Renal cortical epithelial cell (primary cell): ENCODE results near the gene CSMD2. TPM values are rescaled to one million over a fixed set of nuclear protein-coding genes. Genes with fewer than 3 reads are reported as not detected.
A peak's percentile ranks its signal among the peaks of the same experiment; 100 is the strongest.
"Not testable (repeated sequence)": the region's sequence is repeated elsewhere in the genome, so short reads cannot be mapped to it uniquely, and the experiment has no call there.

Experiments used
- DNase-seq: peaks from one replicate; pipeline ENCODE4 v3.0.0-alpha.2; 2011; ENCODE audit warnings: low read depth
- total RNA-seq: library from RNA; depleted of rRNA; stranded (reverse); fragments of >200 nt; gene quantifications from 2 replicates; pipeline ENCODE4 v1.2.3, GENCODE V29; 2014

CSMD2 gene
- total RNA-seq, 1 donor from 2014 or later, result 0.55 TPM

DNA sequence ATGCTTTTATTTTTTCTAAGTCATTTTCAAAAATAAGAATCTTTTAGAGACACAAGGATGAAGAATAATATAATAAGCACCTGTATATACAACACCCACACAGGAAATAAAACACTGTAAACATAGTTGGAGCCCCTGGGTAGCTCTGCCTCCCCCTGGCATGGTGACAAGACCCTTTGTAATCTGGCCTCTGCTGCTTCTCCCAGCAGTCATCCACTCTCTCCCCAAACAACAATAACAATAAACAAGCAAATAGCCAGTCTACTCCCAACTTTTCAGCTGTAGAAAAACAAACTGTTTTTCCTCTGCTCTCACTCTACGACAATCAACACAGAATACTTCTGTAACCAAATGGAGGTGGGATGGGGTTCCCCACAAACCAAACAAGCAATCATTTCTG lies 110.1 kb downstream of the CSMD2 start:
- no peak for DNase-seq

- no peak for DNase-seq
These were observed 111.4 kb downstream of the CSMD2 start for GRCh38 chr1:34053660-34054059.

- DNase-seq, result no peak
These were observed 112.5 kb downstream of the CSMD2 start for GRCh38 chr1:34052565-34052964.

GRCh38 chr1:34050709-34051485 lies 114.1 kb downstream of the CSMD2 start:
- no peak for DNase-seq

DNA sequence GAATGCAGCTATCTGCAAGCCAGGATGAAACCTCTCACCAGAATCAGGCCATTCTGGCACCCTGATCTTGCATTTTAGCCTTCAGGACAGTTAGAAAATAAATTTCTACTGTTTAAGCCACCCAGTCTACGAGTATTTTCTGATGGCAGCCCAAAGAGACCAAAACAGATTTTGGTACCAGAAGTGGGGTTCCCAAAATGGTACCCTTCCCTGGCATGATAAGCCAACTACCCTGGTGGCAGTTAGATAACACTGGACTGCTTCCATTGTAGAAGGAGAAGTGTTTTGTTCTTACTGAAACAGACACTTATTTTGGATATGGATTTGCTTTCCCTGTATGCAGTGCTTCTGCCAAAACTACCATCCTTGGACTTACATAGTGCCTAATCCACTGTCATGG lies 115.0 kb downstream of the CSMD2 start:
- no peak for DNase-seq

DNA sequence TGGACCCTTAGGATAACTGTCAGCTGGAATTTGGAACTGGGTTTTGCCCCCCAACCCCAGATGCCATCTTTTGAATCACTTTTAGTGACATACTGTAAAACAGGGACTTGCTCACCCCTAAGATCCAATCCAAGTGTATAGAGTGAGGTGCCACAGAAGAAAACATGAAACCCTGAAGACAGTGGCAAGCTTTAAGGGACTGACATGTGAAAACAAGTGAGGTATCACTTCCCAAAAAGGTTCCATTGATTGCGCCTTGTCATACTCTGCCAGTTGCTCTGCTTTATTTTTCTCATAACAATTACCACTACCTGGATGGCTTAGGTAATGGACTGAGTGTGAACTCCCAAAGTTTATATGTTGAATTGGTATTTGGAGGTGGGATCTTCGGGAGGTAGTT lies 115.6 kb downstream of the CSMD2 start:
- DNase-seq, result no peak

DNA sequence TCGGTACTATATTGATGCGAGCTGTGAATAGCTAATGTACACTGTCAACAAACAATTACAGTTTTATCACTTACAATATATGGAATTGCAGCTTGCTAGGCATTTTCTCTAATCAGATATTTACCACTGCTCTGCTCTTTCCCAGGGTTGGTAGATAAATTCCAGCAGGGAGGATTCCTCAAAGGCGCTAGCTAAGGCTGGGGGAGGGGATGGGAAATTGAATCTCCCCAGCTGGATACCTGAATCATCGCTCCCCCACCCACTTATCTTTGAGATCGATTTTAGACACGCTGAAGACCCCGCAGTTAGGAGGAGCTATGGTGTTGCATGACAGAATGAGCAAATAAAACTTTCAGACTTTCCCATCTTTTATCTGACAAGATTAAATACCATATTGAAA lies 127.2 kb downstream of the CSMD2 start:
- DNase-seq, result no peak

DNA sequence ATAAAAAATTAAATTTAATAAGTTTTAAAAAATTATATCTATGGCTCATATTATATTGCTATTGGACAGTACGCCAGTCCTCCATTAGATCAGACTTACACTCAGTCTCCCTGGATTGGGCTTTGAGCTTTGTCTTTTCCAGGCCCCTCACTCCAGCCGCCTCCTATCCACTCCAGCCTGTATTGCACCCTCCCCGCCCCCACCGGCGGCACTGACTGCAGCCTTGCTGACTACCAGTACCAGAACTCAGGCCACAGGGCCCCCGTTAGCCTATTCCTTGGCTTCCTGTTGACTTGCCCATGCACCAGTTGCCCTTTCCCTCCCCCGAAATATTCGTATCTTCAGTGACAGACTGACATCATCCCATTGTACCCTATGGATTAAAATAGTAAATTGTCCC lies 127.9 kb downstream of the CSMD2 start:
- no peak for DNase-seq

- DNase-seq, result no peak
These were observed 131.0 kb downstream of the CSMD2 start for GRCh38 chr1:34034036-34034435.

DNA sequence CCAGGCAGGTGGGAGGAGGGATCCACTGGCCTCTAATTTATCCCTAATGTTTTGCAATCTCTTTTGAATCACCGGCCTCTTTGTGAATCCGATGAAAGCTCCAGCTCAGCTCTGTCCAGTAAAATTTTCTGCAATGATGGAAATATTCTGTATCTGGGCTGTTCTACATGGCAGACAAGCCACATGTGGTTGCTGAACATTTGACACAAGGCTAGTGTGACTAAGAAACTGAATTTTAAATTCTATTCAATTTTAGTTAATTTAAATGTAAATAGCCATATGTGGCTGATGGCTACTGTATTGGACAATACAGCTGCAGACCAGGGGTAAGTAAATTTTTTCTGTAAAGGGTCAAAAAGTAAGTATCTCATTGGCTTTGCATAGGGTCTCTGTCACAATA lies 135.1 kb downstream of the CSMD2 start:
- DNase-seq, result no peak

GRCh38 chr1:34029515-34029914 lies 135.5 kb downstream of the CSMD2 start:
- DNase-seq, result no peak

- DNase-seq, result no peak
These were observed 136.5 kb downstream of the CSMD2 start for GRCh38 chr1:34028381-34029055.

GRCh38 chr1:34025675-34026074 lies 139.4 kb downstream of the CSMD2 start:
- DNase-seq, result no peak

GRCh38 chr1:34024485-34024884 lies 140.5 kb downstream of the CSMD2 start:
- DNase-seq, result no peak

DNA sequence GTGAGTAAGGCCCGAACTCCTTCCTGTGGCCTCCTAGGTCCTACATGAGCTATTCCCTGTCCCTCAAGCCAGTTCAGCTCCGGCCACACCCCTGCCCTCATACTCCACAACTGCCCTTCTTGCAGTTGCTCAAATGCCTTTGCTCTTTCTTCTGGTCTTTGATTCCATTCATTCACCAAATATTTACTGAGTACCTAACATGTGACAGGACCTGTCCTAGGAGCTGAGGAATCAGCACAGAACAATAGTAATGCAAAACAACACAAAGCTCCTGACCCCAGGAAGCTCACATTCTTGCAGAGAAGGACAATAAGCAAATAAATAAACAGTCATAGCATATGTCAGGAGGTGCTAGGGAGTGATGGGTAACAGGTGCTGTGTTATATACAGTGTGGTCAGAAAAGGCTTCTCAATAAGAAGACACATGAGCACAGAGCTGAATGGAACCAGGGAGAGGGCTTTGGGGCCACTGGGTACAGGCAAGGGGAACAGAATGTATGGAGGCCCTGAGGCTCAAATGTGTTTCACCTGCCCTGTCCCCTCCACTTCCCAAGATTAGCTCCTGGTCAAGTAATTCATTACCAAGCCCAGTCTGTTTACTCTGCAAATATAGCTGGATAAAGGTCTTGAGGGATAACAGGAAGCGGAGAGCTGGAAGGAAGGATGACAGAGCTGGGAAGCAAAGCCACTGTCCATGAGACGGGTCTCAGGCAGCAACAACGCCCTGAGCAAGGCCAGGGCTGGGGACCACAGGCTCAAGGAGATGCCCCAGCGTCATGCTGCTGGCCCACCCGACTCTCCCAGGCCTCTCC lies 145.1 kb downstream of the CSMD2 start:
- no peak for DNase-seq

GRCh38 chr1:34018285-34018684 lies 146.7 kb downstream of the CSMD2 start:
- DNase-seq, result no peak

DNA sequence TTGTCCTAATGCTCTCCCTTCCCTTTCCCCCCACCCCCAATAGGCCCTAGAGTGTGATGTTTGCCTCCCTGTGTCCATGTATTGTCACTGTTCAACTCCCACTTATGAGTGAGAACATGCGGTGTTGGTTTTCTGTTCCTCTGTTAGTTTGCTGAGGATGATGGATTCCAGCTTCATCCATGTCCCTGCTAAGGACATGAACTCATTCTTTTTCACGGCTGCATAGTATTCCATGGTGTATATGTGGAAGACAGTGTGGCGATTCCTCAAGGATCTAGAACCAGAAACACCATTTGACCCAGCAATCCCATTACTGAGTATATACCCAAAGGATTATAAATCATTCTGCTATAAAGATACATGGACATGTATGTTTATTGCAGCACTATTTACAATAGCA lies 148.7 kb downstream of the CSMD2 start:
- DNase-seq, result not testable (repeated sequence)

DNA sequence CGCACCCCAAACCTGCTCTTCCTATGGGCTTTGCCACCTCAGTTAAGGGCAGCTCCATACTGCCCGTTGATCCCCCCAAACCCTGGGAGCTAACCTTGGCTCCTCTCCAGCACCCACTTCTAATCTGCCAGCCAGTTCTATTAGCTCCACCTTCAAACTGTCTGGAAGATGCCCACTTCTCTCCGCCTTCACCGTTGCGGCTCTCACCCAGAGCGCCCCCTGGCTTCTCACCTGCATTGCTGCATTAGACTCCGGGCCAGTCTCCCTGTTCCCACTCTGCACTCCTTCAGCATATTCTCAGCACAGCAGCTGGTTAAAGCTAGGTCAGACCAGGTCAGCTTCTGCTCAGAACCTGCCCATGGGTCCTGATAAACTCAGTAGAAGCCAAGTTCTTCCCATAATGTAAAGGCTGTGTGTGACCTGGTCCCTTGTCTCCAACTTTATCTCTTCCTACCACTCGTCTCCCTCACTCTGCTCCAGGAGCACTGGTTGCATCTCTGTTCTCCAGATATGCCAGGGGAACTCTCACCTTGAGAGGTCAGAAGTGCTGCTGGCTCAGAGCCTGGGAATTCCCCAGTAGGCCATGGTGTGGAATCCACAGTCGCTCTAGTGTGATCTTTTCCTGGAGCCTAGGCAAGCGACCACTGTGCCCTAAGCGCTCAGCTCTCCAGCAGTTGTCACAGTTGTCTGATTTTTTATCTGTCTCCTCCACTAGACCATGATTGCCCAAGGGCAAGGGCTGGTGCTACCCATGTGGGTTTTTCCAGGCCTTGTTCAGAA lies 150.9 kb downstream of the CSMD2 start:
- no peak for DNase-seq

DNA sequence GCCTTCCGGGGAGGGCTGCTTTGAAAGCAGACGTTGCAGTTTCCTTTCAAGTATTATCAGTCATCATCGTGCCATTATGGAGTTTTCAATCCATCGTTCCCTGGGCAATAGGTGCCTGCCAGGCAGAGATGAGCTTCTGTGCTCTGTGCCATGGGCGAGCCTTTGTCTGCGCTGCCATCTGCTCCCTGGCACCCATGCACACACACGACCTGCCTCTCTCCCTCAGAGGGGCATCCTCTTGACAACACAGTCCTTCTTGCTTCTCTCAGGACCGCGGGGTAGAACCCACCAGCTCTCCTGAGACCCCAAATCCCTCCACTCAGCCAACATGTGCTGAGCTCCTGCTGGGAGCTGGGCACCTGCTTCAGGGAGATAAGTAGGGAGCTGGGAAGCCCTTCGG lies 151.9 kb downstream of the CSMD2 start:
- no peak for DNase-seq

DNA sequence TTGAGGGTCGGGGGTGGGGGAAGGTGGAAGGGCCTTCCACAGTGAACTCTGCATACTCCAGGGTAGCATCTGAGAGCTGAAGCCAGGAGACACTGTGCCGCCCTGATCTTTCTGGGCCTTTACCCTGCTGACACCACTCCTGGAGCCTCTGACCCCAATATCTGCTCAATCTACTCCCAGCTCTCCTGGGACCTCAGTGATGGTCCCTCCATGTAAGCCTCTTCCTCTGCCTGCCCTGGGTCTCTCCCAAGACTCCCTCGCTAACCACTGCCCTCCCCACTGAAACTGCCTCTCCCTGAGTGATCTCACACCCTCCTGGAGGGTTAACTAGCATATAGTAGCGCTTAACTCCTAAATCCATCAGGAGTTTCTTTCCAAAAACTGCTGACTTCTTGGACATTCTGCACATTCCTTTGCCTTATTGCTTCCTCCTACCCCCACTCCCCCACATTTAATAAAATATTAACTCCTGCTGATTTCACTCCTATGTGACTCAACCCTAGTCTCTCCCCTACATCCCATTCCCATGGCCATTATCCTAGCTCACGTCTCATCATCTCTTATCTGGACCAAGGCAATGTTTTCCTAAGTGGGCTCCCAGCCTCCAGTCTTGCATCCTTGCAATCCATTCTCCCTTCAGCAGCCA lies 155.6 kb downstream of the CSMD2 start:
- peak; percentile 78 for DNase-seq

- DNase-seq, result no peak
These were observed 157.3 kb downstream of the CSMD2 start for GRCh38 chr1:34007760-34008159.
